Hepatocyte (in vitro differentiated cells): Measurements from ENCODE around the gene FAM217A.

Experiments used
- EZH2 ChIP-seq: fragments of 200-600 bp; sonication (generic); IDR thresholded peaks from 2 replicates; pipeline ENCODE4 v1.6.1; 2016; ENCODE audit warnings: antibody characterized with exemption, mild to moderate bottlenecking, borderline replicate concordance
- TF ChIP-seq, protein P1 (sequence below): fragments of 200-600 bp; sonication (generic); IDR thresholded peaks from 2 replicates; pipeline ENCODE4 v1.5.1; 2016; ENCODE audit warnings: antibody characterized with exemption, mild to moderate bottlenecking; ENCODE audit not compliant: poor library complexity

GRCh38 chr6:4074478-4075235 is 4.3 kb downstream of the FAM217A start:
- TF ChIP-seq, protein P1, sequence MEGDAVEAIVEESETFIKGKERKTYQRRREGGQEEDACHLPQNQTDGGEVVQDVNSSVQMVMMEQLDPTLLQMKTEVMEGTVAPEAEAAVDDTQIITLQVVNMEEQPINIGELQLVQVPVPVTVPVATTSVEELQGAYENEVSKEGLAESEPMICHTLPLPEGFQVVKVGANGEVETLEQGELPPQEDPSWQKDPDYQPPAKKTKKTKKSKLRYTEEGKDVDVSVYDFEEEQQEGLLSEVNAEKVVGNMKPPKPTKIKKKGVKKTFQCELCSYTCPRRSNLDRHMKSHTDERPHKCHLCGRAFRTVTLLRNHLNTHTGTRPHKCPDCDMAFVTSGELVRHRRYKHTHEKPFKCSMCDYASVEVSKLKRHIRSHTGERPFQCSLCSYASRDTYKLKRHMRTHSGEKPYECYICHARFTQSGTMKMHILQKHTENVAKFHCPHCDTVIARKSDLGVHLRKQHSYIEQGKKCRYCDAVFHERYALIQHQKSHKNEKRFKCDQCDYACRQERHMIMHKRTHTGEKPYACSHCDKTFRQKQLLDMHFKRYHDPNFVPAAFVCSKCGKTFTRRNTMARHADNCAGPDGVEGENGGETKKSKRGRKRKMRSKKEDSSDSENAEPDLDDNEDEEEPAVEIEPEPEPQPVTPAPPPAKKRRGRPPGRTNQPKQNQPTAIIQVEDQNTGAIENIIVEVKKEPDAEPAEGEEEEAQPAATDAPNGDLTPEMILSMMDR, result no peak
- no peak for TF ChIP-seq EZH2
